Thyroid gland (tissue), 4 donors: ENCODE measurements around the gene PRMT7. TPM values are rescaled to one million over a fixed set of nuclear protein-coding genes. Genes with fewer than 3 reads are reported as not detected.

Experiments used
- DNase-seq, 2 donors: peaks; one replicate each; pipeline ENCODE4 v3.0.0-alpha.2; 2019
- H3K27ac ChIP-seq, 3 donors: fragments of 200-600 bp; sonication (generic); 1 replicate in 2 of 3; 2 replicates in 1 of 3; pipeline ENCODE4 v1.5.1; 2016 to 2019; ENCODE audit warnings: mild to moderate bottlenecking in 1 of 3, moderate library complexity in 1 of 3
- H3K27me3 ChIP-seq: fragments of 200-600 bp; sonication (generic); one replicate; pipeline ENCODE4 v1.5.1; 2019
- H3K36me3 ChIP-seq, 2 donors: fragments of 200-600 bp; sonication (generic); one replicate each; pipeline ENCODE4 v1.5.1; 2016 to 2019
- H3K4me1 ChIP-seq, 2 donors: fragments of 200-600 bp; sonication (generic); one replicate each; pipeline ENCODE4 v1.5.1; 2017 to 2019
- H3K4me3 ChIP-seq, 3 donors: fragments of 200-600 bp; sonication (generic); replicated peaks in 1 of 3; 1 replicate in 2 of 3; 2 replicates in 1 of 3; pipeline ENCODE4 v1.5.1; 2016; ENCODE audit warnings: mild to moderate bottlenecking in 1 of 3
- H3K9me3 ChIP-seq: fragments of 200-600 bp; sonication (generic); one replicate; pipeline ENCODE4 v1.5.1; 2017
- POLR2A ChIP-seq, 2 donors: fragments of 450-650 bp; IDR thresholded peaks; one replicate each; pipeline ENCODE4 v1.6.1; 2017; ENCODE audit warnings: antibody characterized with exemption in 2 of 2, mild to moderate bottlenecking in 2 of 2, moderate library complexity in 1 of 2
- WGBS, 2 donors: methylation state at CpG; one replicate each; pipeline ENCODE4 v1.1.5; 2017; 5-methylcytosine and 5-hydroxymethylcytosine counted together
- intact Hi-C: fragments of 100-400 bp; cut with DNase I; formaldehyde crosslinking; loops from one replicate; pipeline ENCODE4 v1.15.1; 2023
- total RNA-seq, 4 donors: library from RNA; depleted of rRNA; stranded (reverse); fragments of >200 nt; gene quantifications; one replicate each; pipeline ENCODE4 v1.2.3, GENCODE V29; 2016
- TF ChIP-seq, protein P1 (sequence below), 6 experiments: fragments of 200-600 bp in 3 of 6; fragments of 450-650 bp in 3 of 6; sonication (generic) in 3 of 6; IDR thresholded peaks; one replicate each; pipeline ENCODE4 v1.5.1; 2016 to 2019; ENCODE audit warnings: antibody characterized with exemption in 6 of 6, mild to moderate bottlenecking in 2 of 6, inconsistent platforms in 1 of 6, moderate library complexity in 1 of 6

Gene PRMT7
- total RNA-seq, 4 donors from 2014 or later = 41.7 to 57.0 (median 46.9) TPM

DNA sequence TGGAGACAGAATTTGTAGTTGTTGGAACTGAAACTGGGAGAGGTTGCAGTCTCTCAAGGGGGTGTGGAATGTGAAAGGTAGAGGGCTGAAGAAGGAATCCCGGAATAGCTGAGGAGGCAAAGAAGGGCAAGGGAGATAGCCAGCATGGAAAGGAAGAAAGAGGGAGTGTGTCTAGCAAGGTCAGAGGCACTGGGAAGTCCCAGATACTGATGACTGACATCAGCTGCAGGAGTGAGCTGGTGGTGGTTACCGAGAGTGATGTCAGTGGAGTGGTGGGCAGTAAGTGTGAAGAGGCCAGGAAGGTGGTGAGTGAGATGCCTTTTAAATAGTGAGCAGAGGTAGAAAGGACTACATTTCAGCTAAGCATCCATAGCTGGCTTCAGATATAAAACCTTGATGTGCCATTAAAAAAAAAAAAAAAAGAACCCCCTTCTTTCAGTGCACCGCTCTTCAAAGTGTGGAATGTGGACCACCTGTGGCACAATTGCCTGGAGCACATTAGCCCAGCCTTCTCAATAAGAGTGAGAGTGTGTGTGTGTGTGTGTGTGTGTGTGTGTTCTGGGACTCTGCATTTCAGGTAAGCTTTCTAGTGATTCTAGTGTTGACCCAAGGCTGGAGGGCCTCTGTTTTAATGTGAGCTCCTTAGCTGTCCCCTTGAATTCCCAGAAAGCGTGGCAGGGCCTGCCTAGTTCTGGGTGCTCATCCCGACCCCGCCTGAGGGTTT lies 8.5 kb downstream of the PRMT7 start:
- Histone ChIP-seq H3K36me3 (peaks cover 0 to 9% of the 10 kb centered on the region in 2 donors), H3K9me3 (no peaks in the 10 kb centered on the region), H3K4me3 (no peak overlapping the region), H3K27me3 (no peaks in the 10 kb centered on the region), H3K4me1 (no peaks in the 10 kb centered on the region), H3K27ac (no peak overlapping the region)
- intact Hi-C loops = no loop called here
- WGBS, 2 donors = 79 to 82% methylated on average over 6 of the region's 6 CpGs
- no peak for DNase-seq
- TF ChIP-seq, protein P1, sequence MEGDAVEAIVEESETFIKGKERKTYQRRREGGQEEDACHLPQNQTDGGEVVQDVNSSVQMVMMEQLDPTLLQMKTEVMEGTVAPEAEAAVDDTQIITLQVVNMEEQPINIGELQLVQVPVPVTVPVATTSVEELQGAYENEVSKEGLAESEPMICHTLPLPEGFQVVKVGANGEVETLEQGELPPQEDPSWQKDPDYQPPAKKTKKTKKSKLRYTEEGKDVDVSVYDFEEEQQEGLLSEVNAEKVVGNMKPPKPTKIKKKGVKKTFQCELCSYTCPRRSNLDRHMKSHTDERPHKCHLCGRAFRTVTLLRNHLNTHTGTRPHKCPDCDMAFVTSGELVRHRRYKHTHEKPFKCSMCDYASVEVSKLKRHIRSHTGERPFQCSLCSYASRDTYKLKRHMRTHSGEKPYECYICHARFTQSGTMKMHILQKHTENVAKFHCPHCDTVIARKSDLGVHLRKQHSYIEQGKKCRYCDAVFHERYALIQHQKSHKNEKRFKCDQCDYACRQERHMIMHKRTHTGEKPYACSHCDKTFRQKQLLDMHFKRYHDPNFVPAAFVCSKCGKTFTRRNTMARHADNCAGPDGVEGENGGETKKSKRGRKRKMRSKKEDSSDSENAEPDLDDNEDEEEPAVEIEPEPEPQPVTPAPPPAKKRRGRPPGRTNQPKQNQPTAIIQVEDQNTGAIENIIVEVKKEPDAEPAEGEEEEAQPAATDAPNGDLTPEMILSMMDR (IDR thresholded peaks at IDR 0.05) = no peak
- TF ChIP-seq POLR2A (IDR thresholded peaks at IDR 0.05) = no peak

DNA sequence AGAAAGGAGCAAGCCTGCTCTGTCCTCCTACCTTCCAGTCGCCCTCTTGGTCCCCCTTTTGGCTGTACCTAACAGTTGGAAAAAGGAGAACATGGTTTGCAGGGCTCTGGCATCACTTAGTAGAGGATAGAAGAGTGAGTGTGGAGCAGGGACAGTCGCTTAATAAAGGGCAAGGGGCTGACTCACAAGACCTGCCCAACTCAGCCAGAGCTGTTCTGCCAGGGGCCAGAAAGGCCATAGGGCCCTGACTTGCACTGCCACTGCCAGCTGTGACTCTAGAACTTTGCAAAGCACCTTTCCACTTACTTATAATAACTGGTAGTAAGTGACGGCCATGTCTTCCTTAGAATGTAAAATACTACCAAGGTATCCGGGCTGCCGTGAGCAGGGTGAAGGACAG lies 13.5 kb downstream of the PRMT7 start:
- Histone ChIP-seq H3K4me1 (peaks cover 0 to 11% of the 10 kb centered on the region in 2 donors), H3K4me3 (no peak overlapping the region), H3K27ac (no peak overlapping the region), H3K36me3 (peaks cover 8 to 9% of the 10 kb centered on the region in 2 donors), H3K27me3 (no peaks in the 10 kb centered on the region), H3K9me3 (no peaks in the 10 kb centered on the region)
- no peak for DNase-seq
- intact Hi-C loops = no loop called here
- 92 to 97% methylated on average over 5 of the region's 5 CpGs for WGBS, 2 donors
- no peak for TF ChIP-seq POLR2A (IDR thresholded peaks at IDR 0.05)
- TF ChIP-seq, protein P1 (IDR thresholded peaks at IDR 0.05) = no peak

GRCh38 chr16:68324780-68325357 lies 14.1 kb downstream of the PRMT7 start:
- Histone ChIP-seq H3K36me3 (peaks cover 8 to 9% of the 10 kb centered on the region in 2 donors), H3K9me3 (no peaks in the 10 kb centered on the region), H3K4me1 (peaks cover 0 to 11% of the 10 kb centered on the region in 2 donors), H3K27ac (no peak overlapping the region), H3K4me3 (no peak overlapping the region), H3K27me3 (no peaks in the 10 kb centered on the region)
- DNase-seq = no peak
- intact Hi-C loops = loop anchor here (5.0 kb wide), 1 partner anchor 83 kb away; no protein-coding TSS in a partner anchor
- 94 to 95% methylated on average over 8 of the region's 8 CpGs for WGBS, 2 donors
- TF ChIP-seq, protein P1 (IDR thresholded peaks at IDR 0.05) = no peak
- no peak for TF ChIP-seq POLR2A (IDR thresholded peaks at IDR 0.05)

GRCh38 chr16:68328151-68328859 lies 17.5 kb downstream of the PRMT7 start:
- Histone ChIP-seq H3K9me3 (no peaks in the 10 kb centered on the region), H3K36me3 (peaks cover 8 to 9% of the 10 kb centered on the region in 2 donors), H3K4me3 (no peak overlapping the region), H3K27ac (no peak overlapping the region), H3K4me1 (peaks cover 10 to 34% of the 10 kb centered on the region in 2 donors), H3K27me3 (no peaks in the 10 kb centered on the region)
- intact Hi-C loops = loop anchor here (2.0 to 5.0 kb wide), 2 partner anchors 66 to 86 kb away; no protein-coding TSS in a partner anchor
- TF ChIP-seq POLR2A (IDR thresholded peaks at IDR 0.05) = no peak
- TF ChIP-seq, protein P1 (IDR thresholded peaks at IDR 0.05) = peak; percentile 78 to 98 (median 97)
- WGBS, 2 donors = 42 to 55% methylated on average over 10 to 13 of the region's 13 CpGs
- peak; percentile 86 to 90 for DNase-seq
